Measurements from ENCODE around the gene CD1C. TPM values are rescaled to one million over a fixed set of nuclear protein-coding genes. Genes with fewer than 3 reads are reported as not detected.

Gene CD1C
- total RNA-seq, 2 donors from 2014 or later, result 0.80 TPM; not detected in 1

DNA sequence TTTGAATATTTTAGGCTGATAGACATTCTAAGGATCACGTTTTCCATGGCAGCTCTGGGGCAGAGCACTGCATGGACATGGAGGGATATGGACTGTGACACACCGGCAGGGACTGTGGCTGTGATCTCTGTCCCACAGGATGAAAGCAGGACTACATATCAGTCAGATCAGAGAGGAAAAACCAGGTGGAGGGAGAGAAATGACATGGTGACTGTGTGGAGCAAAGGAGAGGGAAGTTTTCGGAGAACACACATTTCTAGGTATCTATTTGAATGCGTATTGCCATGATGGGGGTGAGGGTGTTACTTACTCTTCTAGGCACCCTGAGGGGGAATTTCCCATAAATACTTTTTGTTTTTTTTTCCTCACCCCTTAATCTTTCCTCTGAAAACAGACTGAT lies 3.2 kb upstream of the CD1C start:
- TF ChIP-seq POLR2A (IDR thresholded peaks at IDR 0.05) (no peak), POLR2AphosphoS5 (IDR thresholded peaks at IDR 0.05) (no peak)
- TF ChIP-seq, protein P1, sequence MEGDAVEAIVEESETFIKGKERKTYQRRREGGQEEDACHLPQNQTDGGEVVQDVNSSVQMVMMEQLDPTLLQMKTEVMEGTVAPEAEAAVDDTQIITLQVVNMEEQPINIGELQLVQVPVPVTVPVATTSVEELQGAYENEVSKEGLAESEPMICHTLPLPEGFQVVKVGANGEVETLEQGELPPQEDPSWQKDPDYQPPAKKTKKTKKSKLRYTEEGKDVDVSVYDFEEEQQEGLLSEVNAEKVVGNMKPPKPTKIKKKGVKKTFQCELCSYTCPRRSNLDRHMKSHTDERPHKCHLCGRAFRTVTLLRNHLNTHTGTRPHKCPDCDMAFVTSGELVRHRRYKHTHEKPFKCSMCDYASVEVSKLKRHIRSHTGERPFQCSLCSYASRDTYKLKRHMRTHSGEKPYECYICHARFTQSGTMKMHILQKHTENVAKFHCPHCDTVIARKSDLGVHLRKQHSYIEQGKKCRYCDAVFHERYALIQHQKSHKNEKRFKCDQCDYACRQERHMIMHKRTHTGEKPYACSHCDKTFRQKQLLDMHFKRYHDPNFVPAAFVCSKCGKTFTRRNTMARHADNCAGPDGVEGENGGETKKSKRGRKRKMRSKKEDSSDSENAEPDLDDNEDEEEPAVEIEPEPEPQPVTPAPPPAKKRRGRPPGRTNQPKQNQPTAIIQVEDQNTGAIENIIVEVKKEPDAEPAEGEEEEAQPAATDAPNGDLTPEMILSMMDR (IDR thresholded peaks at IDR 0.05), result no peak
- Histone ChIP-seq H3K36me3 (no peaks in the 10 kb centered on the region), H3K4me3 (no peak overlapping the region), H3K4me1 (replicated peaks) (no peaks in the 10 kb centered on the region), H3K9me3 (no peaks in the 10 kb centered on the region), H3K27ac (no peak overlapping the region), H3K27me3 (replicated peaks; ENCODE audit: insufficient read depth) (no peaks in the 10 kb centered on the region)
- intact Hi-C loops (cut with DNase I), result no loop called here
- DNase-seq (ENCODE audit: low spot score), result no peak
- WGBS, result 82% methylated on average over 4 of the region's 4 CpGs

DNA sequence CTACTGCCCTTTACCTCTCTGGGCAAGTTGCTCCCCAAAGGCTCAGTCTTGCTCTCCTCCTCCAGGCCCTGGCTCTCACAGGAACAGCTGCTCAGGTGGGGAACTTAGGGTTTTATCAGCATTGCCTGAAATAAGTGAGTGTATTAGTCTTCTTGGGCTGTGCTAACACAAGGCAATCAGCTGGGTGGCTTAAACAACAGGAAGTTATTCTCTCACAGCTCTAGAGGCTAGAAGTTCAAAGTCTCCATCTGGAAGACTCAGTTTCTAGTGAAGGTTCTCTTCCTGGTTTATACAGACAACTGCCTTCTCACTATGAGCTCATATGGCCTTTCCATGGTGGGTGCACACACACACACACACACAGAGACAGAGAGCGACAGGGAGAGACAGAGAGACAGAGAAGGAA lies 2.8 kb upstream of the CD1C start:
- no peaks in the 10 kb centered on the region for H3K27me3 ChIP-seq (replicated peaks; ENCODE audit: insufficient read depth)
- 83% methylated on average over 1 of the region's 1 CpG for WGBS
- no peak overlapping the region for H3K27ac ChIP-seq
- no peaks in the 10 kb centered on the region for H3K36me3 ChIP-seq
- DNase-seq (ENCODE audit: low spot score), result no peak
- no peak for TF ChIP-seq POLR2A (IDR thresholded peaks at IDR 0.05)
- no peak for TF ChIP-seq POLR2AphosphoS5 (IDR thresholded peaks at IDR 0.05)
- TF ChIP-seq, protein P1 (IDR thresholded peaks at IDR 0.05), result no peak
- intact Hi-C loops (cut with DNase I), result no loop called here
- no peaks in the 10 kb centered on the region for H3K4me1 ChIP-seq (replicated peaks)
- no peaks in the 10 kb centered on the region for H3K9me3 ChIP-seq
- H3K4me3 ChIP-seq, result no peak overlapping the region

DNA sequence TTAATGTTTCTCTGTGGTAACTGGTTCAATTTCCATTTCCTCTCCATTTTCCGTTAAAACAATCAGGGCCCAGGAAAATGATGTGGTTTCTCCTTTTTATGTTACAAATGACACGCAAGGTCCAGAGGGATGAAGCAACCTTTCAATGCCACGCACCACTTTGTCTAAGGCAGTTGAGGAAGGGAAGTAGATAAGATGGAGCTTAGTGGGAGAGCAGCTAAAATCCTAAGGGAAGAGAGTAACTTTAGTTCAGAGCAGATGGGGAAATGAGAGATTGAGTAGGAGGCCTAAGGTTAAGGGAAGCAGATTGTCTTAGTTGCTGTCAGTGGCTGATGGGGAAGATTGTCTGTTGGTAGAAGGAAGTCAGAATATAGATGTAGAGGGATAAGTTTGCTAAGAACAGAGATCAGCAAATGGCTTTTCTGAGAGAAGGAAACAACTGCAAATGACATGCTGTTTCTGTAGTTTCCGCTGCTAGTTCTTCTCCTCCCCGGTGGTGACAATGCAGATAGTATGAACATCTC lies 660 bp downstream of the CD1C start:
- H3K9me3 ChIP-seq, result no peaks in the 10 kb centered on the region
- no peak for DNase-seq (ENCODE audit: low spot score)
- H3K27ac ChIP-seq, result no peak overlapping the region
- no peak overlapping the region for H3K4me3 ChIP-seq
- H3K4me1 ChIP-seq (replicated peaks), result no peaks in the 10 kb centered on the region
- no peak for TF ChIP-seq POLR2A (IDR thresholded peaks at IDR 0.05)
- TF ChIP-seq POLR2AphosphoS5 (IDR thresholded peaks at IDR 0.05), result no peak
- TF ChIP-seq, protein P1 (IDR thresholded peaks at IDR 0.05), result no peak
- no peaks in the 10 kb centered on the region for H3K36me3 ChIP-seq
- H3K27me3 ChIP-seq (replicated peaks; ENCODE audit: insufficient read depth), result no peaks in the 10 kb centered on the region
- WGBS, result 84% methylated on average over 5 of the region's 5 CpGs
- intact Hi-C loops (cut with DNase I), result no loop called here

DNA sequence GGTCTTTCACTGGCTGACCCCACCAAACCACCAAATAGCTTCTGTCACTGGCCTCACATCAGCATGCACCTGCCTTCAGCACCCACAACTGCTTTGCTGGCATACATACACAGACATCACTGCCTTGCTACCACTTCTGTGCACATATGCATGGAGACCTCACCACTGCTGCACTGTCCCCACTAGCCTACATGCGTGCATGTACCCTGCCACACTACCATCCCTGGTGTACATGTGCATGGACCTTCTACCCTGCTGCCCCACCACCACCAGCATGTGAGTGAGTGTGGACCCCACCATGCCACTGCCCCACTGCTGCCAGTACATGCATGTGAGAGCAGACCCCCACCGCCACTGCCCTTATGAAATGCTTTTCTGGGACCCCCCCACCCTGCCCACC lies 6.1 kb downstream of the CD1C start:
- Histone ChIP-seq H3K27ac (no peak overlapping the region), H3K27me3 (replicated peaks; ENCODE audit: insufficient read depth) (no peaks in the 10 kb centered on the region), H3K4me3 (no peak overlapping the region), H3K4me1 (replicated peaks) (no peaks in the 10 kb centered on the region), H3K36me3 (no peaks in the 10 kb centered on the region), H3K9me3 (no peaks in the 10 kb centered on the region)
- TF ChIP-seq POLR2AphosphoS5 (IDR thresholded peaks at IDR 0.05) (no peak), POLR2A (IDR thresholded peaks at IDR 0.05) (no peak)
- TF ChIP-seq, protein P1 (IDR thresholded peaks at IDR 0.05), result no peak
- WGBS, result 100% methylated on average over 2 of the region's 2 CpGs
- intact Hi-C loops (cut with DNase I), result no loop called here
- no peak for DNase-seq (ENCODE audit: low spot score)

DNA sequence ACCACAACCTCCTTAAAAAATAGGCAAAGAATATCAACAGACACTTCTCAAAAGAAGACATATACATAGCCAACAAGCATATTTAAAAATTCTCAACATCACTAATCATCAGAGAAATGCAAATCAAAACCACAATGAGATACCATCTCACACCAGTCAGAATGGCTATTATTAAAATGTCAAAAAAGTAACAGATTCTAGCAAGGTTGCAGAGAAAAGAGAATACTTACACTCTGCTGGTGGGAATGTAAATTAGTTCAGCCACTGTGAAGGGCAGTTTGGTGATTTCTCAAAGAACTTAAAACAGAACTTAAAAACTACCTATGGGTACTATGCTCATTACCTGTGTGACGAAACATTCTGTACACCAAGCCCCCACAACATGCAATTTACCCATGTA lies 20.9 kb downstream of the CD1C start:
- intact Hi-C loops (cut with DNase I), result no loop called here

More for the DNA sequence above, 20.9 kb downstream of the CD1C start:
- Histone ChIP-seq H3K27ac (no peak overlapping the region), H3K27me3 (replicated peaks; ENCODE audit: insufficient read depth) (no peaks in the 10 kb centered on the region), H3K4me1 (replicated peaks) (no peaks in the 10 kb centered on the region), H3K4me3 (no peak overlapping the region), H3K36me3 (no peaks in the 10 kb centered on the region), H3K9me3 (no peaks in the 10 kb centered on the region)
- no peak for DNase-seq (ENCODE audit: low spot score)
- 70% methylated on average over 1 of the region's 1 CpG for WGBS
- TF ChIP-seq, protein P1 (IDR thresholded peaks at IDR 0.05), result no peak
- no peak for TF ChIP-seq POLR2A (IDR thresholded peaks at IDR 0.05)

All from prostate gland (tissue), 2 donors.